ENCODE results near the gene PLEKHA7.
"Not testable (repeated sequence)": the region's sequence is repeated elsewhere in the genome, so short reads cannot be mapped to it uniquely, and the experiment has no call there.

Gene PLEKHA7

GRCh38 chr11:16942911-16943310, 71.3 kb downstream of the PLEKHA7 start:
- DNase-seq (ENCODE audit: low read depth in 2 of 2) = no peak

- no peak for DNase-seq (ENCODE audit: low read depth in 2 of 2)
Measured at GRCh38 chr11:16942342-16942741, 71.9 kb downstream of the PLEKHA7 start.

- DNase-seq (ENCODE audit: low read depth in 2 of 2) = no peak
Measured at GRCh38 chr11:16941935-16942334, 72.3 kb downstream of the PLEKHA7 start.

GRCh38 chr11:16938061-16938460, 76.2 kb downstream of the PLEKHA7 start:
- no peak for DNase-seq (ENCODE audit: low read depth in 2 of 2)

GRCh38 chr11:16936643-16937042, 77.6 kb downstream of the PLEKHA7 start:
- DNase-seq (ENCODE audit: low read depth in 2 of 2) = no peak

- DNase-seq (ENCODE audit: low read depth in 2 of 2) = peak; percentile 9
Measured at GRCh38 chr11:16935518-16936302, 78.5 kb downstream of the PLEKHA7 start.

GRCh38 chr11:16933756-16934603, 80.2 kb downstream of the PLEKHA7 start:
- DNase-seq (ENCODE audit: low read depth in 2 of 2) = no peak

- no peak for DNase-seq (ENCODE audit: low read depth in 2 of 2)
Measured at GRCh38 chr11:16933291-16933690, 80.9 kb downstream of the PLEKHA7 start.

GRCh38 chr11:16928044-16928443, 86.2 kb downstream of the PLEKHA7 start:
- no peak for DNase-seq (ENCODE audit: low read depth in 2 of 2)

GRCh38 chr11:16926883-16927626, 87.2 kb downstream of the PLEKHA7 start:
- DNase-seq (ENCODE audit: low read depth in 2 of 2) = no peak

GRCh38 chr11:16925561-16926065, 88.6 kb downstream of the PLEKHA7 start:
- DNase-seq (ENCODE audit: low read depth in 2 of 2) = peak in 1 of 2 donors; percentile 28

GRCh38 chr11:16924826-16925560, 89.2 kb downstream of the PLEKHA7 start:
- DNase-seq (ENCODE audit: low read depth in 2 of 2) = no peak

- no peak for DNase-seq (ENCODE audit: low read depth in 2 of 2)
Measured at GRCh38 chr11:16924462-16924825, 89.8 kb downstream of the PLEKHA7 start.

- no peak for DNase-seq (ENCODE audit: low read depth in 2 of 2)
Measured at GRCh38 chr11:16923987-16924386, 90.2 kb downstream of the PLEKHA7 start.

GRCh38 chr11:16921668-16922067, 92.5 kb downstream of the PLEKHA7 start:
- no peak for DNase-seq (ENCODE audit: low read depth in 2 of 2)

- DNase-seq (ENCODE audit: low read depth in 2 of 2) = no peak
Measured at GRCh38 chr11:16921019-16921418, 93.2 kb downstream of the PLEKHA7 start.

GRCh38 chr11:16920559-16920958, 93.7 kb downstream of the PLEKHA7 start:
- DNase-seq (ENCODE audit: low read depth in 2 of 2) = no peak

- not testable (repeated sequence) for DNase-seq (ENCODE audit: low read depth in 2 of 2)
Measured at GRCh38 chr11:16918543-16919182, 95.6 kb downstream of the PLEKHA7 start.

- DNase-seq (ENCODE audit: low read depth in 2 of 2) = no peak
Measured at GRCh38 chr11:16917941-16918340, 96.3 kb downstream of the PLEKHA7 start.

GRCh38 chr11:16912692-16913111, 101.5 kb downstream of the PLEKHA7 start:
- DNase-seq (ENCODE audit: low read depth in 2 of 2) = no peak

- no peak for DNase-seq (ENCODE audit: low read depth in 2 of 2)
Measured at GRCh38 chr11:16911658-16912057, 102.6 kb downstream of the PLEKHA7 start.
